ENCODE results near the gene RNASE12.

DNA sequence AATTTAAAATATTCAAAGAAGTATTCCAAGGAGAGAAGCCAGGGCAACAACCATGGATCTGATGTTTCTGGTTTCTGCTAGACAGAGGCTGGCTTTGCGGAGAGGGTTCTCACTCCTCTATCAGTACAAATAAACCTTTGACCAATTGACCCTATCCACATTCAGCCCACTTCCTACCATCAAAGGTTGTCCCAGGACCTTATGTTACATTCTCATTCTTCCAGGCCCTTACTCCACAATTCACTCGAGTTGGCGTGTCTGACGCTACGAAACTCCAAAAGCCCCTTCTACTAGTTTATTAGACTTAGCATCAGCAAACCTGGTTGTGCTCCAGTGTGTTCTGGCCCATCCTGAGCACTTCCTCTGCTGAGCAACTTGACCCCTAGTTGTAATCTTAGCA lies 24.8 kb upstream of the RNASE12 start:
- TF ChIP-seq ZEB2 (IDR thresholded peaks at IDR 0.05) (no peak), EZH2 (IDR thresholded peaks at IDR 0.05; ENCODE audit: borderline replicate concordance, low read depth, low read length) (no peak), FOXK1 (CRISPR knock-in tag; IDR thresholded peaks at IDR 0.05; ENCODE audit: borderline replicate concordance) (no peak), ARHGAP35 (IDR thresholded peaks at IDR 0.05; ENCODE audit: partially characterized antibody) (no peak), ZSCAN29 (IDR thresholded peaks at IDR 0.05) (no peak), ZNF785 (CRISPR knock-in tag; IDR thresholded peaks at IDR 0.05) (no peak), MYC (IDR thresholded peaks at IDR 0.05; ENCODE audit: low read depth, low read length) (no peak), MYC (CRISPR knock-in tag; IDR thresholded peaks at IDR 0.05; ENCODE audit: borderline replicate concordance, low read depth) (no peak), SP2 (IDR thresholded peaks at IDR 0.05; ENCODE audit: extremely low read depth, low read depth, low read length, poor library complexity, severe bottlenecking) (no peak), RFX5 (IDR thresholded peaks at IDR 0.05; ENCODE audit: low read depth, low read length) (no peak), GTF2F1 (IDR thresholded peaks at IDR 0.05; ENCODE audit: low read depth, low read length) (no peak), ZNF77 (CRISPR knock-in tag; IDR thresholded peaks at IDR 0.05) (no peak), ETV6 (IDR thresholded peaks at IDR 0.05; ENCODE audit: borderline replicate concordance in 1 of 2, low read depth in 2 of 2, low read length in 1 of 2) (no peak), ETV6 (CRISPR knock-in tag; IDR thresholded peaks at IDR 0.05; ENCODE audit: borderline replicate concordance) (no peak)
- TF ChIP-seq, protein P1, sequence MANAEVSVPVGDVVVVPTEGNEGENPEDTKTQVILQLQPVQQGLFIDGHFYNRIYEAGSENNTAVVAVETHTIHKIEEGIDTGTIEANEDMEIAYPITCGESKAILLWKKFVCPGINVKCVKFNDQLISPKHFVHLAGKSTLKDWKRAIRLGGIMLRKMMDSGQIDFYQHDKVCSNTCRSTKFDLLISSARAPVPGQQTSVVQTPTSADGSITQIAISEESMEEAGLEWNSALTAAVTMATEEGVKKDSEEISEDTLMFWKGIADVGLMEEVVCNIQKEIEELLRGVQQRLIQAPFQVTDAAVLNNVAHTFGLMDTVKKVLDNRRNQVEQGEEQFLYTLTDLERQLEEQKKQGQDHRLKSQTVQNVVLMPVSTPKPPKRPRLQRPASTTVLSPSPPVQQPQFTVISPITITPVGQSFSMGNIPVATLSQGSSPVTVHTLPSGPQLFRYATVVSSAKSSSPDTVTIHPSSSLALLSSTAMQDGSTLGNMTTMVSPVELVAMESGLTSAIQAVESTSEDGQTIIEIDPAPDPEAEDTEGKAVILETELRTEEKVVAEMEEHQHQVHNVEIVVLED (CRISPR knock-in tag; IDR thresholded peaks at IDR 0.05) = no peak
- TF ChIP-seq, protein P2, sequence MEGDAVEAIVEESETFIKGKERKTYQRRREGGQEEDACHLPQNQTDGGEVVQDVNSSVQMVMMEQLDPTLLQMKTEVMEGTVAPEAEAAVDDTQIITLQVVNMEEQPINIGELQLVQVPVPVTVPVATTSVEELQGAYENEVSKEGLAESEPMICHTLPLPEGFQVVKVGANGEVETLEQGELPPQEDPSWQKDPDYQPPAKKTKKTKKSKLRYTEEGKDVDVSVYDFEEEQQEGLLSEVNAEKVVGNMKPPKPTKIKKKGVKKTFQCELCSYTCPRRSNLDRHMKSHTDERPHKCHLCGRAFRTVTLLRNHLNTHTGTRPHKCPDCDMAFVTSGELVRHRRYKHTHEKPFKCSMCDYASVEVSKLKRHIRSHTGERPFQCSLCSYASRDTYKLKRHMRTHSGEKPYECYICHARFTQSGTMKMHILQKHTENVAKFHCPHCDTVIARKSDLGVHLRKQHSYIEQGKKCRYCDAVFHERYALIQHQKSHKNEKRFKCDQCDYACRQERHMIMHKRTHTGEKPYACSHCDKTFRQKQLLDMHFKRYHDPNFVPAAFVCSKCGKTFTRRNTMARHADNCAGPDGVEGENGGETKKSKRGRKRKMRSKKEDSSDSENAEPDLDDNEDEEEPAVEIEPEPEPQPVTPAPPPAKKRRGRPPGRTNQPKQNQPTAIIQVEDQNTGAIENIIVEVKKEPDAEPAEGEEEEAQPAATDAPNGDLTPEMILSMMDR (IDR thresholded peaks at IDR 0.05 in 2 of 3, conservative IDR thresholded peaks at IDR 0.05 in 1 of 3; ENCODE audit: insufficient read depth in 2 of 3, low read depth in 1 of 3, low read length in 3 of 3) = no peak

Data from K562 (cell line).